GM21367 (cell line): ENCODE measurements around the gene MGP.

Experiments
- ATAC-seq: cut with Tn5 transposase; IDR thresholded peaks from one replicate; pipeline ENCODE4 v1.9.1; 2021; ENCODE audit not compliant: unreplicated experiment

Gene MGP

GRCh38 chr12:14868916-14869506 is 16.6 kb downstream of the MGP start:
- ATAC-seq: no peak

- ATAC-seq: no peak
Measured at GRCh38 chr12:14860490-14860889, 25.2 kb downstream of the MGP start.

- ATAC-seq: no peak
Measured at GRCh38 chr12:14858513-14858912, 27.1 kb downstream of the MGP start.

- ATAC-seq: no peak
Measured at GRCh38 chr12:14854586-14855183, 31.0 kb downstream of the MGP start.

- no peak for ATAC-seq
Measured at GRCh38 chr12:14853961-14854360, 31.7 kb downstream of the MGP start.

- no peak for ATAC-seq
Measured at GRCh38 chr12:14852880-14853279, 32.8 kb downstream of the MGP start.

GRCh38 chr12:14850929-14851663 is 34.6 kb downstream of the MGP start:
- peak; percentile 63 for ATAC-seq

- ATAC-seq: no peak
Measured at GRCh38 chr12:14849661-14850060, 36.0 kb downstream of the MGP start.

GRCh38 chr12:14846876-14847580 is 38.6 kb downstream of the MGP start:
- no peak for ATAC-seq

GRCh38 chr12:14846042-14846587 is 39.5 kb downstream of the MGP start:
- ATAC-seq: no peak

- ATAC-seq: no peak
Measured at GRCh38 chr12:14845350-14845750, 40.3 kb downstream of the MGP start.

GRCh38 chr12:14844401-14844800 is 41.3 kb downstream of the MGP start:
- no peak for ATAC-seq

GRCh38 chr12:14843425-14843887 is 42.2 kb downstream of the MGP start, which contains the start of gene ART4:
TSS of gene ART4 (minus strand) at chr12:14843526. CDS start at chr12:14843113, 413 bp downstream.
- no peak for ATAC-seq

GRCh38 chr12:14842315-14842714 is 43.3 kb downstream of the MGP start:
- no peak for ATAC-seq

- ATAC-seq: no peak
Measured at GRCh38 chr12:14841761-14842160, 43.9 kb downstream of the MGP start.

- ATAC-seq: no peak
Measured at GRCh38 chr12:14840616-14841015, 45.0 kb downstream of the MGP start.

- ATAC-seq: no peak
Measured at GRCh38 chr12:14839262-14839661, 46.4 kb downstream of the MGP start.

GRCh38 chr12:14836336-14837210 is 49.1 kb downstream of the MGP start:
- ATAC-seq: no peak

- ATAC-seq: no peak
Measured at GRCh38 chr12:14834509-14834908, 51.1 kb downstream of the MGP start.

- no peak for ATAC-seq
Measured at GRCh38 chr12:14833952-14834351, 51.7 kb downstream of the MGP start.
